Neuron (in vitro differentiated cells): ENCODE measurements around the gene AMBP.

Experiments
- H2AFZ ChIP-seq: one replicate; pipeline ENCODE4 v1.6.1; 2013; ENCODE audit warnings: low read depth, mild to moderate bottlenecking, inconsistent platforms, low read length, moderate library complexity
- H3K27me3 ChIP-seq: one replicate; pipeline ENCODE4 v1.6.1; 2013; ENCODE audit warnings: low read length; ENCODE audit not compliant: insufficient read depth
- H3K36me3 ChIP-seq: one replicate; pipeline ENCODE4 v1.6.1; 2013; ENCODE audit warnings: low read length; ENCODE audit not compliant: insufficient read depth
- H3K4me1 ChIP-seq: one replicate; pipeline ENCODE4 v1.6.1; 2013; ENCODE audit warnings: low read length; ENCODE audit not compliant: insufficient read depth
- H3K4me3 ChIP-seq: 2 replicates; pipeline ENCODE4 v1.5.1; 2013; ENCODE audit warnings: mild to moderate bottlenecking, low read length, moderate library complexity
- H3K9me3 ChIP-seq: one replicate; pipeline ENCODE4 v1.6.1; 2013; ENCODE audit warnings: low read length

AMBP gene

DNA sequence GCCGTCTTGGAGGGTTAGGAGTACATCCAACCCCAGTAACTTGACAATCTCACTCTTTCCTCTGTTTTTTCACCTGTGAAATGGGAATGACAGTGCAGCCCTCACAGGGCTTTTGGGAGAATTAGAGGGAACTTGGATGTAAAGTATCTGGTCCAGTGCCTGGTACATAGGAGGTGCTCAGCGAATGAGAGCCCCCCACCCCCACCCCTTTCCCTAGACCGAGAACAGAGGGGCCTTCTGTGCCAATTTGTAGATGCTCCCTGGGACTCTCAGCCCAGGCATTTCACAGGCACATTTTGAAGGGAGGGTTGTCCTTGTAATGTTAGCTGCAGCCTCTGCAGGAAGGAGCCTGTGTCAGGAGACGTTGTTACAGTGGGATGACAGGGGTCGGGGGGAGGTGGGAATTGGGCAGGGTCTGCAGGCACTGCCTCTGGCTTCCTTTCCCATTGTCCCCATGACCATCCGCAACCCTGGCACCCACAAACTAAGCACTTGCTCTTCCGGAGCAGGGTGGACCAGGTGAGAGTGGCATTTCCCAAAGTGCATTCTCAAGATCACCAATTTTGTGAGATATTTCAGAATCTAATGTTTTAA lies 47.0 kb downstream of the AMBP start:
- Histone ChIP-seq H3K27me3 (no peaks in the 10 kb centered on the region), H3K36me3 (peaks cover 85% of the 10 kb centered on the region), H3K4me3 (no peak overlapping the region), H3K4me1 (no peaks in the 10 kb centered on the region), H3K9me3 (no peaks in the 10 kb centered on the region), H2AFZ (no peak overlapping the region)

- Histone ChIP-seq H3K27me3 (no peaks in the 10 kb centered on the region), H2AFZ (no peak overlapping the region), H3K36me3 (peaks cover 86% of the 10 kb centered on the region), H3K9me3 (no peaks in the 10 kb centered on the region), H3K4me1 (no peaks in the 10 kb centered on the region), H3K4me3 (no peak overlapping the region)
Observed at GRCh38 chr9:114030364-114030763, 47.7 kb downstream of the AMBP start.

GRCh38 chr9:114029311-114030170 lies 48.6 kb downstream of the AMBP start:
- Histone ChIP-seq H3K4me3 (no peak overlapping the region), H2AFZ (no peak overlapping the region), H3K27me3 (no peaks in the 10 kb centered on the region), H3K4me1 (no peaks in the 10 kb centered on the region), H3K36me3 (peaks cover 85% of the 10 kb centered on the region), H3K9me3 (peaks cover 6% of the 10 kb centered on the region)

DNA sequence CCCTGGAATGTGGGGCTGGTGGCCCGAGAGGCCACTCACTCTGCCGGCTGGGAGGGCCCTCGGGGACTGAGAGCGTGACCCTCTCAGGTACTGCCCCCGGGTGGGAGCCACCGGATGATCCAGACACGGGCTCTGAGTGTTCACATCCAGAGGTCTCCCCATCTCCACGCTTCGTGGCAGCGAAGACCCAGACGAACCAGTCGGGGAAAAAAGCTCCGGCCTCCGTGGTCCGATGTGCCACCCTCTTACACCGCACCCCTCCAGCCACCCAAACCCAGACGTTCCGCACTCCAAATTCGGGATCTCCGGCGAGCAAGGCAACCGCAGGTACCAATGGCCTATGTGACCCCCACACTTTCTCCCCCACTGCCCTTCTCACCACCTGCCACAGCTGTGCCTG lies 49.5 kb downstream of the AMBP start:
- no peaks in the 10 kb centered on the region for H3K27me3 ChIP-seq
- no peak overlapping the region for H2AFZ ChIP-seq
- H3K36me3 ChIP-seq, result peaks cover 82% of the 10 kb centered on the region
- no peaks in the 10 kb centered on the region for H3K4me1 ChIP-seq
- no peak overlapping the region for H3K4me3 ChIP-seq
- H3K9me3 ChIP-seq, result peaks cover 10% of the 10 kb centered on the region

GRCh38 chr9:114027863-114028465 lies 50.1 kb downstream of the AMBP start:
- Histone ChIP-seq H3K4me1 (no peaks in the 10 kb centered on the region), H3K4me3 (no peak overlapping the region), H3K9me3 (peaks cover 10% of the 10 kb centered on the region), H3K36me3 (peaks cover 82% of the 10 kb centered on the region), H2AFZ (no peak overlapping the region), H3K27me3 (no peaks in the 10 kb centered on the region)

DNA sequence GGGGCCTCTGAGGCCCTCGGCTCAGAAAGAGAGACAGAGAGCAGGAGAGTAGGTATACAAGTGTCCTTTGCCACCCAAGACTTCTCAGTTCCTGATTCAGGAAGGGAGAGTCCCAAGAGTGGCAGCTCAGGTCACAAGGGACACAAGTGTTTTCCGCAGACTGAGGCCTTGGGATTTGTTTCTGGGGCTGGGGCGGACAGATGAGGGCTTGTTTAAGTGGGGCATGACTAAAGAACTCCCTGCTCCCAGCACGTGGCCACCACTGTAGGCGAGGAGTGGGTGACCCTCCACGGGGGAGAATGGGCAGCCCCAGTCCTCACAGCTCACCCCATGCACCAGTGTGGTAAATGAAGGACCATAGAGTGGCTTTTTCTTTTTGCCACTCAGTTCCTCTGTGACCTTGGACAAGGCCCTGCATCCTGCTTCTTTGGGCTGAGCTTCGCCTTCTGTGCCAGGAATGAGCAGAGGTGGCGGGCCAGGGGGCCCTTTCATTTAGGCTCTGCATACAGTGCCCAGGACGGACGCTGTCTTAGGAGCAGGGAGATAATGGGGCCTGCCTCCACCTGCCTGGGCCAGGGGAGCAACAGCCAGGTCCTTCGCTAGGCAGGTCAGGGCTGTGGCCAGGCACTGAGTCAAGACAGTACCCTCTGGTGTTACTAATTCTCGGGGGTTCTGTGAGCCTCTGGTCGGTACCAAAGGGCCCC lies 50.8 kb downstream of the AMBP start:
- no peaks in the 10 kb centered on the region for H3K4me1 ChIP-seq
- no peak overlapping the region for H3K4me3 ChIP-seq
- no peaks in the 10 kb centered on the region for H3K27me3 ChIP-seq
- no peak overlapping the region for H2AFZ ChIP-seq
- peaks cover 76% of the 10 kb centered on the region for H3K36me3 ChIP-seq
- H3K9me3 ChIP-seq, result peaks cover 10% of the 10 kb centered on the region

DNA sequence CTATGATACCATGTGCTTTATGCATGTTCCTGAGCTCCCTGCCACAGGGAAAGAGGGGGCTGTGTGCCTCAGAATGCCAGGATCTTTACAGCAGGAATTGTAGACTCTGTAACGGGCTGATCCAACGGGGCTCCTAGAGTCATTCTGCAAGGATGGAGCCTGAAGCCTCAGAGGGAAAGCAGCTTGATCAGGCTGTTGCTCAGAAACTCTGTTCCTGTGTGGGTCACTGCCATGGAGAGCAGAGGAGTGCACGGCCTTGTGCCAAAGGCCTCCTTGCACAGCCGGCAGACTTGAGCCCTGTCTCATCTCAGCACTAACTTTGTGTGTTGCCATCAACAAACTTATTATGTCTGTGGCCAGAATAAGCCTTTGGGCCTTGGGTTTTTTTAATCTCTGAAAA lies 51.8 kb downstream of the AMBP start:
- peaks cover 75% of the 10 kb centered on the region for H3K36me3 ChIP-seq
- H3K27me3 ChIP-seq, result no peaks in the 10 kb centered on the region
- H3K9me3 ChIP-seq, result peaks cover 10% of the 10 kb centered on the region
- no peak overlapping the region for H2AFZ ChIP-seq
- no peaks in the 10 kb centered on the region for H3K4me1 ChIP-seq
- no peak overlapping the region for H3K4me3 ChIP-seq

GRCh38 chr9:114025760-114026159 lies 52.3 kb downstream of the AMBP start:
- no peak overlapping the region for H2AFZ ChIP-seq
- H3K36me3 ChIP-seq, result peaks cover 69% of the 10 kb centered on the region
- H3K27me3 ChIP-seq, result no peaks in the 10 kb centered on the region
- peaks cover 10% of the 10 kb centered on the region for H3K9me3 ChIP-seq
- no peaks in the 10 kb centered on the region for H3K4me1 ChIP-seq
- no peak overlapping the region for H3K4me3 ChIP-seq

DNA sequence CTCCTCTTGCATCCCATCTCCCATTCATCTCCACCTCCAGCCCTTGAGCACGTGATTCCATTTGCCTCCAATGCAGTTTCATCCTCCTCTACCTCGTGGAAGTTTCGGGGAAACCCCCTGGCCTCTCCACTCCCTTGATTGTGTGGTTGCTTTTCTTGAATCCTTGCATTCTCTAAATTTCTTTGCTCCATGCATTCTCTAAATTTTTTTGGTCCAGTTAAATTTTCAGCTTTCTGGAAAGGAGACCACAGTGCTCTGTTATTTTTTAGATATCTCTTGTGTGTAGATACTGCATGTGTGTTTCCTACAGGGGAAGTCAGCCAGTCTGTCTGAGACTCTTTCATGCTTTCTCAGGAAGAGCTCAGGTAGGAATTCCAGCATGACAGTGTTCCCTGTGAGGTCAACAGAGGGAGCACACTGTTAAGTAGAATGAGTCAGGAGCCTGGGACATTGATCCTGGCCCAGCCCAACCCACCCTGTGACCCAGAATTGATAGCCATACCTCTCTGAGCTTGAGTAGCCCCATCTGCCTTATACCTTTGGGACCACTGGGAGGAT lies 52.8 kb downstream of the AMBP start:
- peaks cover 10% of the 10 kb centered on the region for H3K9me3 ChIP-seq
- H2AFZ ChIP-seq, result no peak overlapping the region
- peaks cover 65% of the 10 kb centered on the region for H3K36me3 ChIP-seq
- H3K4me1 ChIP-seq, result no peaks in the 10 kb centered on the region
- H3K27me3 ChIP-seq, result no peaks in the 10 kb centered on the region
- H3K4me3 ChIP-seq, result no peak overlapping the region

- no peak overlapping the region for H2AFZ ChIP-seq
- H3K4me1 ChIP-seq, result no peaks in the 10 kb centered on the region
- H3K9me3 ChIP-seq, result peaks cover 10% of the 10 kb centered on the region
- peaks cover 64% of the 10 kb centered on the region for H3K36me3 ChIP-seq
- no peaks in the 10 kb centered on the region for H3K27me3 ChIP-seq
- no peak overlapping the region for H3K4me3 ChIP-seq
Observed at GRCh38 chr9:114023961-114024360, 54.1 kb downstream of the AMBP start.

DNA sequence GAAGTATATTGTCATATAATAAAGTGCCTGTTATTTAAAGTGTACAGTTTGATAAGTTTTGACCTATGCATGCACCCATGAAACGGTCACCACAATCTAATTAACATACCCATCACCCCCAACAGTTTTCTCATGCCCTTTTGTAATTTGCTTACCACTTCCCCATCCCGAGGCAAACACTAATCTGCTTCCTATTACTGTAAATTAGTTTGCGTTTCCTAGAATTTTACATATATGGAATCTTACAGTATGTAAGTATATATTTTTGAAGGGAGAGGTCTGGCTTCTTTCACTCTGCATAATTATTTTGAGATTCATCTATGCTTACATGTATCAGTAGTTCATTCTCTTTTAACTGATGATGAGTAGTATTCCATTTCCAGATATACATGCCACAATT lies 56.5 kb downstream of the AMBP start:
- Histone ChIP-seq H3K9me3 (peaks cover 13% of the 10 kb centered on the region), H2AFZ (no peak overlapping the region), H3K27me3 (no peaks in the 10 kb centered on the region), H3K36me3 (peaks cover 67% of the 10 kb centered on the region), H3K4me1 (no peaks in the 10 kb centered on the region), H3K4me3 (no peak overlapping the region)

GRCh38 chr9:114017741-114018715 lies 60.1 kb downstream of the AMBP start:
- Histone ChIP-seq H3K9me3 (peaks cover 3% of the 10 kb centered on the region), H3K4me1 (no peaks in the 10 kb centered on the region), H2AFZ (no peak overlapping the region), H3K4me3 (no peak overlapping the region), H3K27me3 (no peaks in the 10 kb centered on the region), H3K36me3 (peaks cover 58% of the 10 kb centered on the region)
